SK-N-SH (cell line): Measurements from ENCODE around the gene TPRA1.

ENCODE experiments used
- CTCF ChIP-seq: fragments of 200-600 bp; sonication (generic); IDR thresholded peaks from 2 replicates; pipeline ENCODE4 v1.6.1; 2017; ENCODE audit warnings: antibody characterized with exemption, mild to moderate bottlenecking, moderate library complexity
- EZH2phosphoT487 ChIP-seq: fragments of 200-600 bp; sonication (generic); IDR thresholded peaks from 2 replicates; pipeline ENCODE4 v1.6.1; 2017; ENCODE audit warnings: low read depth, mixed run types, mild to moderate bottlenecking, antibody characterized with exemption, moderate library complexity, borderline replicate concordance
- MEF2A ChIP-seq: IDR thresholded peaks from 2 replicates; pipeline ENCODE4 v1.4.0; 2012; ENCODE audit warnings: low read depth, borderline replicate concordance
- SIN3A ChIP-seq: IDR thresholded peaks from 2 replicates; pipeline ENCODE4 v1.6.1; 2012; ENCODE audit warnings: low read depth, mild to moderate bottlenecking, low read length, moderate library complexity, borderline replicate concordance
- TAF1 ChIP-seq: IDR thresholded peaks from 2 replicates; pipeline ENCODE4 v1.6.1; 2012; ENCODE audit warnings: low read depth, mild to moderate bottlenecking, low read length, moderate library complexity, borderline replicate concordance
- USF2 ChIP-seq: fragments of 150-350 bp; IDR thresholded peaks from 2 replicates; pipeline ENCODE4 v1.6.1; 2017; ENCODE audit warnings: antibody characterized with exemption, low read length, low read depth, borderline replicate concordance
- TF ChIP-seq, protein P1 (sequence below): IDR thresholded peaks from 2 replicates; pipeline ENCODE4 v1.6.1; 2012; ENCODE audit warnings: mild to moderate bottlenecking, low read depth, low read length, moderate library complexity
- TF ChIP-seq, protein P2 (sequence below): IDR thresholded peaks from 2 replicates; pipeline ENCODE4 v1.4.0; 2012; ENCODE audit warnings: low read depth, borderline replicate concordance

DNA sequence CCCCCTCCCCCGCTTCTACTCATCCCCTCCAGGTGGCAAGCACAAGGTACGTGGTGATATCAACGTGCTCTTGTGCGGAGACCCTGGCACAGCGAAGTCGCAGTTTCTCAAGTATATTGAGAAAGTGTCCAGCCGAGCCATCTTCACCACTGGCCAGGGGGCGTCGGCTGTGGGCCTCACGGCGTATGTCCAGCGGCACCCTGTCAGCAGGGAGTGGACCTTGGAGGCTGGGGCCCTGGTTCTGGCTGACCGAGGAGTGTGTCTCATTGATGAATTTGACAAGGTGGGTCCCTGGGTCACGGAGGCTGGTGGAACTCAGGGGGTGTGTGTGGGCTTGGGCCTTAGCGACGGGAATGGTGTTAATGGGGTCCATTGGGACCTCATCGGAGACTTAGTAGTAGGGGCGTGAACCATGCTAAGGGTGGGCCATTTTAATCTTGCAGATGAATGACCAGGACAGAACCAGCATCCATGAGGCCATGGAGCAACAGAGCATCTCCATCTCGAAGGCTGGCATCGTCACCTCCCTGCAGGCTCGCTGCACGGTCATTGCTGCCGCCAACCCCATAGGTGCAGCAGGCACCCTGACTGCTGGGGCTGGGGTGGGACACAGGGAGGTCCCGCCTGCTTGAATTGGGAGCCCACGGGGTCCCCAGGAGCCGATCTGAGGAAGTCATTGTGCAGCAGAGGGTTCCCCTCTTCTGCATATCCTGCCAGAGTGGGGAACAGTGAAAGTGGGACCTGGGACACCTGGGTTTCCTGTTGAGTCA, 26.5 kb upstream of the TPRA1 start:
- no peak for TF ChIP-seq CTCF
- TF ChIP-seq TAF1, result no peak
- TF ChIP-seq, protein P1, sequence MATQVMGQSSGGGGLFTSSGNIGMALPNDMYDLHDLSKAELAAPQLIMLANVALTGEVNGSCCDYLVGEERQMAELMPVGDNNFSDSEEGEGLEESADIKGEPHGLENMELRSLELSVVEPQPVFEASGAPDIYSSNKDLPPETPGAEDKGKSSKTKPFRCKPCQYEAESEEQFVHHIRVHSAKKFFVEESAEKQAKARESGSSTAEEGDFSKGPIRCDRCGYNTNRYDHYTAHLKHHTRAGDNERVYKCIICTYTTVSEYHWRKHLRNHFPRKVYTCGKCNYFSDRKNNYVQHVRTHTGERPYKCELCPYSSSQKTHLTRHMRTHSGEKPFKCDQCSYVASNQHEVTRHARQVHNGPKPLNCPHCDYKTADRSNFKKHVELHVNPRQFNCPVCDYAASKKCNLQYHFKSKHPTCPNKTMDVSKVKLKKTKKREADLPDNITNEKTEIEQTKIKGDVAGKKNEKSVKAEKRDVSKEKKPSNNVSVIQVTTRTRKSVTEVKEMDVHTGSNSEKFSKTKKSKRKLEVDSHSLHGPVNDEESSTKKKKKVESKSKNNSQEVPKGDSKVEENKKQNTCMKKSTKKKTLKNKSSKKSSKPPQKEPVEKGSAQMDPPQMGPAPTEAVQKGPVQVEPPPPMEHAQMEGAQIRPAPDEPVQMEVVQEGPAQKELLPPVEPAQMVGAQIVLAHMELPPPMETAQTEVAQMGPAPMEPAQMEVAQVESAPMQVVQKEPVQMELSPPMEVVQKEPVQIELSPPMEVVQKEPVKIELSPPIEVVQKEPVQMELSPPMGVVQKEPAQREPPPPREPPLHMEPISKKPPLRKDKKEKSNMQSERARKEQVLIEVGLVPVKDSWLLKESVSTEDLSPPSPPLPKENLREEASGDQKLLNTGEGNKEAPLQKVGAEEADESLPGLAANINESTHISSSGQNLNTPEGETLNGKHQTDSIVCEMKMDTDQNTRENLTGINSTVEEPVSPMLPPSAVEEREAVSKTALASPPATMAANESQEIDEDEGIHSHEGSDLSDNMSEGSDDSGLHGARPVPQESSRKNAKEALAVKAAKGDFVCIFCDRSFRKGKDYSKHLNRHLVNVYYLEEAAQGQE, result no peak
- no peak for TF ChIP-seq USF2
- TF ChIP-seq EZH2phosphoT487, result no peak
- no peak for TF ChIP-seq SIN3A
- TF ChIP-seq, protein P2, sequence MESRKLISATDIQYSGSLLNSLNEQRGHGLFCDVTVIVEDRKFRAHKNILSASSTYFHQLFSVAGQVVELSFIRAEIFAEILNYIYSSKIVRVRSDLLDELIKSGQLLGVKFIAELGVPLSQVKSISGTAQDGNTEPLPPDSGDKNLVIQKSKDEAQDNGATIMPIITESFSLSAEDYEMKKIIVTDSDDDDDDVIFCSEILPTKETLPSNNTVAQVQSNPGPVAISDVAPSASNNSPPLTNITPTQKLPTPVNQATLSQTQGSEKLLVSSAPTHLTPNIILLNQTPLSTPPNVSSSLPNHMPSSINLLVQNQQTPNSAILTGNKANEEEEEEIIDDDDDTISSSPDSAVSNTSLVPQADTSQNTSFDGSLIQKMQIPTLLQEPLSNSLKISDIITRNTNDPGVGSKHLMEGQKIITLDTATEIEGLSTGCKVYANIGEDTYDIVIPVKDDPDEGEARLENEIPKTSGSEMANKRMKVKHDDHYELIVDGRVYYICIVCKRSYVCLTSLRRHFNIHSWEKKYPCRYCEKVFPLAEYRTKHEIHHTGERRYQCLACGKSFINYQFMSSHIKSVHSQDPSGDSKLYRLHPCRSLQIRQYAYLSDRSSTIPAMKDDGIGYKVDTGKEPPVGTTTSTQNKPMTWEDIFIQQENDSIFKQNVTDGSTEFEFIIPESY, result no peak
- no peak for TF ChIP-seq MEF2A
